Osteocyte (in vitro differentiated cells): Measurements from ENCODE around the gene CD226. TPM values are rescaled to one million over a fixed set of nuclear protein-coding genes. Genes with fewer than 3 reads are reported as not detected.

ENCODE experiments used
- DNase-seq: peaks from one replicate; pipeline ENCODE4 v3.0.0; 2021; ENCODE audit warnings: mixed read lengths; ENCODE audit not compliant: unreplicated experiment; ENCODE audit errors: extremely low spot score
- H3K27ac Mint-ChIP-seq: one replicate; pipeline ENCODE4 v1.8.0; 2021; ENCODE audit warnings: mild to moderate bottlenecking, mixed read lengths; ENCODE audit not compliant: unreplicated experiment
- H3K27me3 Mint-ChIP-seq: one replicate; pipeline ENCODE4 v1.8.0; 2021; ENCODE audit warnings: mixed read lengths; ENCODE audit not compliant: unreplicated experiment
- H3K36me3 Mint-ChIP-seq: one replicate; pipeline ENCODE4 v1.8.0; 2021; ENCODE audit warnings: mixed read lengths; ENCODE audit not compliant: unreplicated experiment
- H3K4me1 Mint-ChIP-seq: one replicate; pipeline ENCODE4 v1.8.0; 2021; ENCODE audit warnings: mixed read lengths; ENCODE audit not compliant: unreplicated experiment
- H3K4me3 Mint-ChIP-seq: one replicate; pipeline ENCODE4 v1.8.0; 2021; ENCODE audit warnings: mild to moderate bottlenecking, moderate library complexity, mixed read lengths; ENCODE audit not compliant: unreplicated experiment
- H3K9me3 Mint-ChIP-seq: one replicate; pipeline ENCODE4 v1.8.0; 2021; ENCODE audit warnings: mixed read lengths; ENCODE audit not compliant: unreplicated experiment
- CTCF ChIP-seq: fragments of 200-600 bp; sonication (generic); IDR thresholded peaks from 2 replicates; pipeline ENCODE4 v1.5.0; 2021; ENCODE audit warnings: antibody characterized with exemption, mild to moderate bottlenecking, moderate library complexity
- total RNA-seq: library from RNA; stranded (reverse); gene quantifications from 2 replicates; pipeline ENCODE4 v1.2.1, GENCODE V29; 2021

The CD226 gene
- total RNA-seq, 1 donor from 2014 or later, result 0.46 TPM

GRCh38 chr18:69987870-69988269 lies 40.2 kb upstream of the CD226 start:
- DNase-seq, result no peak
- Mint-ChIP-seq H3K27me3 (no peaks in the 10 kb centered on the region), H3K4me1 (no peaks in the 10 kb centered on the region), H3K27ac (no peak overlapping the region), H3K4me3 (no peak overlapping the region), H3K36me3 (peaks cover 26% of the 10 kb centered on the region), H3K9me3 (peaks cover 48% of the 10 kb centered on the region)
- TF ChIP-seq CTCF, result no peak

GRCh38 chr18:69985239-69985638 lies 37.6 kb upstream of the CD226 start:
- TF ChIP-seq CTCF, result no peak
- Mint-ChIP-seq H3K27me3 (no peaks in the 10 kb centered on the region), H3K4me3 (no peak overlapping the region), H3K4me1 (peaks cover 4% of the 10 kb centered on the region), H3K36me3 (peaks cover 26% of the 10 kb centered on the region), H3K27ac (no peak overlapping the region), H3K9me3 (peaks cover 30% of the 10 kb centered on the region)
- DNase-seq, result no peak

- Mint-ChIP-seq H3K4me1 (peaks cover 4% of the 10 kb centered on the region), H3K27ac (no peak overlapping the region), H3K27me3 (no peaks in the 10 kb centered on the region), H3K9me3 (peaks cover 7% of the 10 kb centered on the region), H3K4me3 (no peak overlapping the region), H3K36me3 (peaks cover 13% of the 10 kb centered on the region)
- no peak for DNase-seq
- no peak for TF ChIP-seq CTCF
These were observed 34.7 kb upstream of the CD226 start for GRCh38 chr18:69982417-69982816.

- H3K9me3 Mint-ChIP-seq, result peaks cover 7% of the 10 kb centered on the region
- no peak for DNase-seq
- H3K27ac Mint-ChIP-seq, result no peak overlapping the region
- no peak for TF ChIP-seq CTCF
- H3K4me1 Mint-ChIP-seq, result peaks cover 4% of the 10 kb centered on the region
- H3K36me3 Mint-ChIP-seq, result peaks cover 13% of the 10 kb centered on the region
- no peak overlapping the region for H3K4me3 Mint-ChIP-seq
- no peaks in the 10 kb centered on the region for H3K27me3 Mint-ChIP-seq
These were observed 34.3 kb upstream of the CD226 start for GRCh38 chr18:69981948-69982347.

- no peak for DNase-seq
- Mint-ChIP-seq H3K27ac (no peak overlapping the region), H3K4me3 (no peak overlapping the region)
These were observed 33.5 kb upstream of the CD226 start for GRCh38 chr18:69980982-69981804.

More at GRCh38 chr18:69980982-69981804, 33.5 kb upstream of the CD226 start:
- Mint-ChIP-seq H3K27me3 (no peaks in the 10 kb centered on the region), H3K9me3 (peaks cover 10% of the 10 kb centered on the region), H3K36me3 (peaks cover 13% of the 10 kb centered on the region), H3K4me1 (peaks cover 4% of the 10 kb centered on the region)
- TF ChIP-seq CTCF, result no peak
